Stimulated activated CD8-positive, alpha-beta memory T cell treated with anti-CD3 and anti-CD28 coated beads, Interleukin-15, amount 100 ng/mL, for 48 hours (primary cell): ENCODE measurements around the gene SLC37A1.
"Not testable (repeated sequence)": the region's sequence is repeated elsewhere in the genome, so short reads cannot be mapped to it uniquely, and the experiment has no call there.

ENCODE experiments used
- DNase-seq, 2 donors: peaks; one replicate each; pipeline ENCODE4 v3.0.0-alpha.2; 2020; ENCODE audit warnings: low read depth in 2 of 2

Gene SLC37A1

DNA sequence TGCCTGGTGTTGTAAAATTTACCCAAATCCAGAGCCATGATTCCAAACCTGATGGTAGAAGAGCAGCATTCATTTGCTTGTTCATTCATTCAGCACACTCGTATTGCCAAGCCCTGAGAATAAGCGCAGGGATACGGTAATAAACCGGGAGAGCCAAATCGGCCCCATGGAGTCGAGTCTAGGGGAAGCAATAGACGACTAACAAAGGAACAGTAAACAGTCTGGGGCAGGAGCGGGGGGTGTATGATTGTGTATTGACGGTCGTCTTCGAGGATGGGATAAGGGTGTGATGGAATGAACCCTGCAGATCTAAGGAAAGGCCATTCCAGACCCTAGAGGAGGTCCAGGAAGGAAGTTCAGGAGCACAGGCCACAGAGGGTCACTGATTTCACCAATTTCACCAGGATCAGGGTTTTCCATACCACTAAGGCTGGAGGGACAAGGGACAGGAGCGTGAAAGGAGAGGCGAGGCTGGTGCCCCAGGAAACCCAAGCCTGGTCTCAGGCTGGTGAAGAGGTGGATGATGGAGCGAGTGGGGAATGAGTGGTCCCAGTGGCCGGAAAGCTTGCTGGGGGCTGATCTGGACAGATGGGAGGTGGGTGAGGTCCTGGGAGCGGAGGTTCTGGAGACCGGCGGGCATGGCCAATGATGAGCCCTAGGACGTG lies 78.6 kb downstream of the SLC37A1 start:
- DNase-seq: no peak

DNA sequence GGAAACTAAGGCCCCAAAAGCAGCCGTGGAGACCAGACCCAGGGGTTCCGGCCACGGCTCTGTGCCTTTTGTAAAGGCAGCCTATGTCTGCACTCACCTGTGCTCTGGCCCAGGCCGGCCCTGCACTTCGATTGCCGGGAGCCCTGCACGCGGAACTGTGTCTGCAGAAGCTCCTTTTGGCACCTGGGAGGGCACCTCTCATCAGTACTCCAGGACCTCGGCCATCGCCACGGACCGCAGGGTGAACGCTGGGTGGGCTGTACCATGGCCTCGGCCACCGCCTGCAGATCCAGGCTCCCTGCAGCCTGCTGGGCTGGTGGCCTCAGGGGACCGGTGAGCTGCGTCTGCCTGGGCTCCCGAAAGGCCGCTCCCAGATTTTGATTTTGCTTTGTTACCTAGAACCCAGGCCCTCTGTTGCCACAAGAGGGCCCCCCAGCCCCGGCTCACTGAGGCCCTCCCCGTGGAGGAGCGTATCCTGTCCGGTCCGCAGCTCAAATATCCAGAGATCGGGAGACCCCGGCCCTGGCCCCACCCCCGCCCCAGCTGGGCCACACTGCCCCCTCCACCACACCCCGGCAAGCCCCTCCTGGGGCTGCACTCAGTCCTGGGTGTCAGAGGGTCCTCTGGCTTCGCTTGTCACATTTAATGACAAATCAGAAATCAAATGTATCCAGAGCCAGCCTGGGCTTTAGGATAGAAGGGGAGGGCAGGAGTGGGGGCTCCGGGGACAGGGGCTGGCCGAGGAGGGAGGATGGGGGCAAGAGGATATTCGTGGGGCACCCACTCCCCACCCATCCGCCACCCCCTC lies 79.6 kb downstream of the SLC37A1 start:
- DNase-seq: peak; percentile 37 to 56

DNA sequence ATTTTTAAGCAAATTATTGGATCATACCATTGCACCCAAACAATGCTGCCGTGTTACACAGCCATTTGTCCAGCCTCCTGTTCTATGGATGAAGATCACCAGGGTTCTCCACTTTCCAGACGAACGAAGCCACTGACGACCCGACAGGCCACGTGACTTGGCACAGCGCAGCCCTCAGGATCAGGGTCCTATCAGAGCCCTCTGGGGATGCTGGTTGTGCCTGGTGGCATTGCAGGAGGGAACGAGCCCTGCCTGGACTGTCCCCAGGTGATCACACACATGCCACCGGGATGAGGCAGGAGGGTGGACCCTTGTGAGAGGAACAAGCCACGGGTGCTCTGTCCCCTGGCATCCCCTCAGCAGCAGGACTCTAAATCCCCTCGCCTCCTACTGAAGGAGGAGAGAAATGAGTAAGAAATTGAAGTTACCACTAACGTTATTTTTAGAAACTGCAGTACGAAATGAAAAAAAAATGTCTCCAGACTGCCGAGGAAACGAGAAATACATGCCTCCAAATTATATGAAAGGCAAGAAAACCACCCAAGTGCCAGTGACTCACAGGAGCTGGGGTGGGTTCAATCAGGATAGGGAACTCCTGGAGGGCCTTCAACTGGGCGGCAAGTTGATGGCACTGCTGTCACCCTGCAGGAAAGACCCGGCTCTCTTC lies 81.1 kb downstream of the SLC37A1 start:
- no peak for DNase-seq

DNA sequence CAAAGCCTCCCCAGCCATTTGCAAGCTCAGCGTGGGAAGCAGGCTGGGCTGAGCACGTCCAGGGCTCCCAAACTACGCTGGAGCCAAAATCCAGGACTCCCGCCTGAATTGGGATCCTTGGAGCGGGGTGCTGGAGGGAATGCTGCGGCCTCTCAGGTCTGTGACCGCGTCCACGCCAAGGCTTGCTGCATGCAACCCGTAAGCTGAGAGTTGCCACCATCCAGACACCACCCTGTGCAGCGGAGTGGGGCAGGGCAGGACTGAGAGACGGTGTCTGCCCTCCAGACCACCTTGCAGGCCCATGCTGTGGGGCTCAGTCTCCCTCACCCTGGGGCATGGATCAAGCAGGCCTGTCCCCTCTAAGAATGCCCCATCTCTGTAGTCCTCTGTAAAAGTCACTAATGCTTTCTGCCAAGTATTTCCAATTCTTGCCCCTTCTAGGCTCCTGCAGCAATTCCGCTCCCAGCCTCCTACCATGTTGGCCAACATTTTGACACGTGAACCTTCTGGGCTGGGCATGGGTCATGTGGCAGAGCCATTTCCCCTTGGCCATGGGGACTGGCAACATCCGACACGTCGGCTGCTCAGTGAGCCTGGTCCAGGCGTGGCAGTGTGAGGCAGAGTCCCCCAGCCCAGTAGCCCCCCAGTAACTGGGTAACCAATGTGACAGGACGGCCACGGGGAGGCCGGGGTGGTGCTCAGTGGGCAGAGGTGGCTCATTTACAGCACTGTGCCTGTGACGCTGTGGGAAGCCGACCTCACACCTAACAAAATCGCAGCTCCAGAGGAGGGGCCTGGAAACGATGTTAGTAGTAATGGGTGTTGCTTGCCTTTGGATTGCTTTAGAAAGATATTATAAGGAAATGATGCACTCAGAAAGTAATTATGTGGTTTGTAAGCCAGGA lies 81.9 kb downstream of the SLC37A1 start:
- no peak for DNase-seq

DNA sequence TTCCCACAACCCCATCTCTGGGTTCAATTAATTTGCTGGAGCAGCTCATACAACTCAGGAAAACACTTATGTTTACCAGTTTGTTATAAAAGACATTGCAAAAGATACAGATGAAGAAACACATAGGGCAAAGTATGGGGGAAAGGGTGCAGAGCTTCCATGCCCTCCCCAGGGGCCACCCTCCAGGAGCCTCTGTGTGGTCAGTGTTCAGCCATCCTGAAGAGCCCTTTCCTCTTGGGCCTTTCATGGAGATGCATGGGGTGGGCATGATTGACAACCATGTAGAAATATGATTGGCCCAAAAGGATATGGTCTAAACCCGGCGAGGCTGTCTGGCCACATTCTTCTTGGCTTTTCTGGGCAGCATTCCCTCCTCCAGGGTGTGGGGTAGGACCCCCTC lies 83.0 kb downstream of the SLC37A1 start:
- no peak for DNase-seq

DNA sequence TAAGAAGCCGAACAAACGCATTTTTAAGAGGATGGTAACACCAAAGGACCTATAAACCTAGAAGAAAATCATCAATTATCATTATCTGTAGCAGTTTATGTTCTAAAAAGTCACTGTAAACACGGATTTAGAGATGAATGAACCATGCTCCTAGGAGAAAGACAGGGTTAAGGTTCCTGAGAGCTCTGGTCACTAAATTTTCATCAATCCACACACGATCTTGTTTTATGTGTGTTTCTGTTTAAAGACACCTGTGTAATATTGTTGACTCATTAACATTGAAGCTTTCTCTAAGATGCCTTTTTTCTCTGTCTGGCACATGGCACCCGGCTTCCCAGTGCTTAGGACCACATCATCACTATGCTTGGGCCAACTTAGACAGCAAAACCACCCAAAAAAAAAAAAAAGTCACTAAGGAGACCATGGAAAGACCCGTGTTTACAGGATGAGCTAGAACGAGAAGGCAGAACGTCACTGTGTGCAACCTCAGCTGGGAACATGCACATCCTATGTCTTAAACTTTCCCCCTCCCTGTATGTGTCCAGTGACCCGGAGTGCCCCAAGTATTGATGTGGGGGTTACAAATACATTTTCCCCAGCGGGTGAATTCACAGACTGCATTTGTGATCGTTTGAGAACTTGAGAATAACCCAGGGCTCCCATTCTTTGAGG lies 84.0 kb downstream of the SLC37A1 start:
- no peak for DNase-seq

DNA sequence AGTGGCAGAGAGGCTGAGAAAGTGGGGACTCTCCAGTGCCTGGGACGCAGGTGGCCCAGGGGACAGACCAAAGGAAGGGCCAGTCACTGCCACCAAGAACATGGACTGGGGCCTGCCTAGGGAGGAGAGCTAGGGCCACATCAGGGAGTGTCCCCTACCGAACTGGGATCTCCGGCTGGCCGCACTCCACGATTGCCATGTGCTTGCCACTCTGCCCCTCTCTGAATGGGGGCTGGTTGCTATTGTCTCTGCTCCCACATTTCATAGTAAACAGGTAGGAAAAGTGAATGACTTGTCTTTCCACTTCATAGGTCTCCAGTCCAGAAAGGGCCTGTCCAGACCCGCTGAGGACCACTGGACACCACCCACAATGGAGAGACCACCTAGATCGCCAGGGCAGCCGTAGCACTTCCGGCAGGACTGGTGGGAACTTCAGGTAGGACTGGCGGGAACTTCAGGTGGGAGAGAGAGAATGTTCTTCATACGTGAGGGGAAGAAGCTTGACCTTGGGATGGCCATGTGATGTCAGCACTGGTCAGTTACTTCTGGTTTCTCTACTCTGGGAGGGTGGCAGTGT lies 84.6 kb downstream of the SLC37A1 start:
- no peak for DNase-seq

DNA sequence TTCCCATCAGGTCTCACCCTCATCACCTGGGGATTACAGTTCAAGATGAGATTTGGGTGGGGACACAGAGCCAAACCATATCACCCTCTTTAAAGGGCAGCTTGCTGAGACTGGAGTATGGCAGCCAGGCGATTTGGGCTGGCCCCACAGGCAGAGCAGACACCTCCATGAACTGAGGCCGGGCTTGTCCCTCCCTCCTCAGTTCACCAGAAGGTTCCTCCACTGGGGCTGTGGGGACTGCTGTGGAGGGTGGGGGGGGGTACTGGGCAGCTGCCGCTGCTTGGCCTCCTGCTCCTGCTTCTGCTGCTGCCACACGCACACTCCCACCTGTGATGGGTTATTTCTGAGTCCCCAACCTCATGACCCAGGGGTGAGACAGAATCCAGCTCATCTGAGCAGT lies 85.8 kb downstream of the SLC37A1 start:
- no peak for DNase-seq

DNA sequence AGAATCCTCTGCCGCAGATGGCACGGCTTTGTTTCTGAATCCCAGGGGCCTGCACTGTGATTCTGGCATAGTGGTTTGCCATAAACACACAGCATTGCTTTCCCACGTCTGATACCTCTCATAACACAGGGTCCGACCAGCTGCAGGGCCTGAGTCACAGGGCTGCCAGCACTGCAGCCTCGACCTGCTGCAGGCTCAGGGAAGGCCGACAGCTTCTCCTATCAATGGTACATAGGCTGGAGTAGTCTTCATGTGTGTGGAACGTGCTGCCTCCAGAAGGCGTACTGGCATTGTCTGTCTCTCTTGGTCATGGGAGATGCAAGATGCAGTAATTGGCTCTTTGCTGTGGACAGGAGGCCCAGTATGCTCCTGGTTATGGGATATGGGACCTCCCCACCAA lies 86.3 kb downstream of the SLC37A1 start:
- DNase-seq: no peak

DNA sequence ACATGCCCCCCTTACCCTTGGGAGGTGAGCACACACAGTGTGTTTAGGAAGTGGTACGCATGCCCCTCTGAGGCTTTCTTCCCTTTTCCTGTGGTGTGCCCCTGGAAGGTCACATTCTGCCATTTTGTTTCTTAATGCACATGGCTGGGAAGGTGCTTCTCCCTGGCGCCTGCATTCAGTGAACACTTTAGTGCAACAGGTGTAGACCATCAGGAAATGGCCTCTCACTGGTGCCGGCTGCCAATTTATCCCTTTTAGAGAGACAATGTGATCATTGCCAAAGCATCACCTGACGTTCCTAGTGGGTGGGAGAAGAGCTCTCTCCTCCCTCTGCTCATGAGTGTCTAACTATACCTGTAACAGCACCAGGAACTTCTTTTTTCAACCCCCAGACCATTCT lies 88.0 kb downstream of the SLC37A1 start:
- DNase-seq: no peak

DNA sequence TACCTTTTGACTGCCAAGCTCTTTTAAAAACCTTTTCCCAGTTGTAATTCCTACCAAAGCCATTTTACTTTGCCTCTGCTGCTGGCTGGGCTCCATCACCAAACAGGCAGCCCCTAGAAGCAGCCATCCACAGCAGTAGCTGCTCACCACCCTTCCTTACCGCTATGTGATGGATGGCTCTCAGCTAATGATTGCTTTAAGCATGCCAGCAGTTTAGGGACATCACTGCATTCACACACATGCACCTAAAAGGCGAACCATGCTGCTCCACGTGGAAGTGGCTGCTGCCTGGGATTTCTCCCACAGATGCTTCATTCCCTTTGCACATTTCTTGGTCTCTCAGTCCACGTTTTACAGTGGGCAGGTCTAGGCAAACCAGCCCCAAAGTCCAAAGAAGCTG lies 93.5 kb downstream of the SLC37A1 start:
- DNase-seq: no peak

DNA sequence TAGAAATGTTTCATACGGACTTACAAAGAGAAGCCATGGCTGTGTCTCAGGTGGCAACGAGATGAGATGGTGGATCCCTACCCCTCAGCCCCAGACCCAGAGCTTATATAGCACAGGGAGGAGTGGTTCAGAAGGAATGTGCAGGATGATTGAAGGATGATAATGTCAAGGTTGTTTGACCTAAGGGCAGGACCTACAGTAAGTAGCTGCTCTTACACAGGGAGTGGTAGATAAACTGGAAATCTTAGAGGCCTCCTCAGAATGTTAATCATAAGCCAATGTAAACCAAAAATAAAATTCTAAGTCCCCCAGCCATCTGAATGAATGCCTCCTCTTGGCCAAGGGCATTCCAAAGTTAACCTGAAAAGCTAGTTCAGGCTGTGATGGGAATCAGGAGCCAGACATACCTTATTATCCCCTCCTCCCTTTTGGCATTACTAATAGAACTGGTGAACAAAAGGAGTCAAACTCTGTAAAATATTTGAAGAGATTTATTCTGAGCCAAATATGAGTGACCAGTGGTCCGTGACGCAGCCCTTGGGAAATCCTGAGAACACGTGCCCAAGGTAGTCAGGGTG lies 94.0 kb downstream of the SLC37A1 start:
- DNase-seq: no peak

DNA sequence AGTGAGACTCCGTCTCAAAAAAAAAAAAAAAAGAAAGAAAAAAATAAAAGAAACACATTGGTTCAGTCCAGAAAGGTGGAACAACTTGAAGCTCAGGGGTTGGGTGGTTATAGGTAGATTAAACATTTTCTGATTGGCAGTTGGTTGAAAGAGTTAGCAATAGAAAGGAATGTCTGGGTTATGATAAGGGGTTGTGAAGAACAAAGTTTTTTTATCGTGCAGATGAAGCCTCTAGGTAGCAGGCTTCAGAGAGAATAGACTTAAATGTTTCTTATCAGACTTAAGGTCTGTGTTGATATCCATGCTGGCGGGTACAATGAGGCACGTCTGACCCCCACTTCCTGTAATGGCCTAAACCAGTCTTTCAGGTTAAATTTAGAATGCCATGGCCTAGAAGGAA lies 94.8 kb downstream of the SLC37A1 start:
- DNase-seq: no peak

DNA sequence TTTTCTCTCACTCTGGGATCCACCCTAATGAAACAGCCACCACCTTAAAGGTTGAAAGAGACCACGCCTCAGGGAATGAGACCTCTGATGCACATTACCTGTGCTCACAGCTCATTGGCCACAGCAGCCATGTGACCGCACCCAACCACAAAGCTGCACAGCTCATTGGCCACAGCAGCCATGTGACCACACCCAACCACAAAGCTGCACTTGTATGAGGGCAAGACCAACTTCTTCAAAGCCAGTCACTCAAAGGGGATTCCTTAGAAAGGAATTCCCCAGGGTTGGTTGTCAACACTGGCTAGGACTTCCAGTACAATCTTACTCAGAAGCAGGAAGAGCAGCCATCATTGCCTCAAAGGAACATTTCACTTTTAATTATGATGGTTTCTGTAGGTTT lies 96.2 kb downstream of the SLC37A1 start:
- DNase-seq: peak; percentile 52 to 61

DNA sequence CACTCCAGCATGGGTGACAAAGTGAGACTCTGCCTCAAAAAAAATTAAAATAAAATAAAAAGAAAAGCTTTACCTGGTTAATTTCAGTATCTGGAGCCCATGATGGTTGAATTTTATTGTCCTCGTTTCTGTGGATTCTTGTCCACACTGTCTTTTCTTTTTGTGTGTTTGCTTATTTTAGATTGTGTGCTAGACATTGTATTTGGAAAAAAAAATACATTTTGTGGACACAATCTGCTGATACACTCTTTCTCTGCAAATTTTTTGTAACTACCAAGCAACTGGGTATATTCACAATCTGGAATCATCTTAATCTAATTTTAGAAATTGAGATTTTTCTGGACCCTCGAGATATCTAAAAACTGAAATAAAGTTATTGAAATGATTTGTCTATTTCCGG lies 98.2 kb downstream of the SLC37A1 start:
- DNase-seq: no peak

DNA sequence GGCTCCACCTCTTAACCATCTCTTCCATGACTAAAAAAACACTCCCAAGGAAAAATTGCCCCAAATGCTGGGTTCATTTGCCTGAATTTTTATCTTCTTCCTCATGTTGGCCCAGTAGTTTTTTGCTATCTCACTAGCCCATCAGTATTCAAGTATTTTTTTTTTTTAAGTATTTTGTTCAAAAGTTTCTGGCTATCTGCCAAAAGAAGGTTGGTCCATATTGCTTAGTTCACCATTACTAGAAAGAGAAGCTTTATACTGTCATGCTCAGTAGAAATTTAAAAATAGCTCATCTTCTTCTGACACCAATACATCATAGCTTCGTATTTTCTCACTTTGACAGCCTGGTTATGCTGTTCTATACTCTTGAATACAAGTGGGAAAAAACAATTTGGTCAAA lies 98.7 kb downstream of the SLC37A1 start:
- DNase-seq: no peak

DNA sequence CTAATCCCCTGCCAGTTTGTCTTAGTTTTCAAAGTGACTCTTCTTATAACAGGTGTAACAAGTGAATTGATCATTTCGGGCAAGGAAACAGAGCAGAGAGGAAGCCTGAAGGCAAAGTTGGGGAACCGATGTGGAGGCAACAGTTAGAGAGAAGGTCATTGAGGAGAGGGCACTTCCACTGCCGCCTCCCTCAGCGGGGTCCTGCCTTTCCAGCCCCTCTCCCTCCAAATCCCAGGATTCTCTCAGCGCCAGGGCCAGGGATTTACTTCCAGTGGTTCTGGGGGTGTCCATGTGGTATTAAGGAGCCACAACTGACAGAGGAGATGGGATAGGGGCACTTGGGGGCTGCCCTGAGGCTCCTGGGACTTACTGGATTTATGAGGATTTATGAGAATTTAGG lies 100.1 kb downstream of the SLC37A1 start:
- DNase-seq: no peak

DNA sequence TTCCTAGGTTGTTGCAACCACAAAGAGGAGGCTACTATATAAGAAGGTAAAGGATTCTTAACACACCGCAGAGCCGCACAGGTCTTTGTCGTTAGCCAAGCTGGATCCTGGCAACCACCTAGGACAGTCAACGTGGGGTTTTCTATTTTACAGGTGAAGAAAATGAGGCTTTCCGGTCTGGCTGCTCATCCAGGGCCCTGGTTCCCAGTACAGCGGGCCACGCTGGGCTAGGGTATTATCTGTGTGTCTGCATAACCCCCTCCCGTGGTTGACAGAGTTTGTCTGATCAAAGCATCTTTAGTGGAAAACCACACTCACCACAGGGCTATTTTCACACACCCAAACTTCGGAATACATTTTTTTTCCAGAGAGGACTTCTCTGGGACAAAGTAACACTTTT lies 100.7 kb downstream of the SLC37A1 start:
- DNase-seq: peak; percentile 15 to 35

DNA sequence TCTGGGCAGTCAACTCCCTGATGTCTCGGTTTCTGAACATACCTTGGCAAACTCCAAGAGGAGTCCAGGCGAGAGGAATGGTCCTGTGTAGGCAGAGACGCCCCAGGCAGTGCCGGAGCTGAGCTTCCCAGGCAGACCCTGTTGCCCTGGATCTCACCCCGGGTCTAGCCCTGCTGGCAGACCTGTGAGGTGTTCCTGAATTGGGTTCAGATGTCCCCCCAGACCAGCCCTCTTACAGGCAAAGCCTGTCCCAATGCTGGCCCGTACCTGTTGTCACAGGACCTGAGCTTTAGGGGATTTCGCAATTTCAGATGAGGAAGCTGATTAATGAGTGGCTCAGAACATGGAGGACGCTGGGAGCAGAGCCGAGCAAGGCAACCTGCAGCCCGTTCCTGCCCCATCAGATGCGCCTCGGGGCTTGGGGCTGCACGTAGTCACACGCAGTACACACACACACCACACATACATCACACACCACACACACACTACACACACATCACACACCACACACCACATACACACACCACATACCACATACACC lies 101.2 kb downstream of the SLC37A1 start:
- DNase-seq: peak; percentile 34 to 43

DNA sequence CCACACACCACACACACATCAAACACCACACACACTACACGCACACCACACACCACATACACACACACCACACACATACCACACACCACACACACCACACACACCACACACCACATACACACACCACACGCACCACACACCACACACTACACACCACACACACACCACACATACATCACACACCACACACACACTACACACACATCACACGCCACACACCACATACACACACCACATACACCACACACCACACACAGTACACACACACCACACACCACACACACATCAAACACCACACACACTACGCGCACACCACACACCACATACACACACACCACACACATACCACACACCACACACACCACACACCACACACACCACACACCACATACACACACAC lies 101.7 kb downstream of the SLC37A1 start:
- not testable (repeated sequence) for DNase-seq
